ENCODE measurements around the gene SERPINA9.

Gene SERPINA9

GRCh38 chr14:94505641-94506040, 29.6 kb upstream of the SERPINA9 start:
- no peaks in the 10 kb centered on the region for H3K27me3 ChIP-seq (ENCODE audit: control insufficient read depth, insufficient read depth, low read length)
- H3K4me3 ChIP-seq (ENCODE audit: low read length): no peak overlapping the region
- no peaks in the 10 kb centered on the region for H3K4me1 ChIP-seq (ENCODE audit: control insufficient read depth, insufficient read depth, low read length)
- no peak overlapping the region for H3K9ac ChIP-seq (ENCODE audit: low read length)
- no peaks in the 10 kb centered on the region for H3K36me3 ChIP-seq (ENCODE audit: control insufficient read depth, insufficient read depth, low read length)
- H3K9me3 ChIP-seq (ENCODE audit: control insufficient read depth, low read length): no peaks in the 10 kb centered on the region

- H3K9ac ChIP-seq (ENCODE audit: low read length): no peak overlapping the region
- no peaks in the 10 kb centered on the region for H3K4me1 ChIP-seq (ENCODE audit: control insufficient read depth, insufficient read depth, low read length)
- H3K36me3 ChIP-seq (ENCODE audit: control insufficient read depth, insufficient read depth, low read length): no peaks in the 10 kb centered on the region
- no peaks in the 10 kb centered on the region for H3K9me3 ChIP-seq (ENCODE audit: control insufficient read depth, low read length)
- no peaks in the 10 kb centered on the region for H3K27me3 ChIP-seq (ENCODE audit: control insufficient read depth, insufficient read depth, low read length)
- H3K4me3 ChIP-seq (ENCODE audit: low read length): no peak overlapping the region
Observed at GRCh38 chr14:94505206-94505605, 29.2 kb upstream of the SERPINA9 start.

- Histone ChIP-seq H3K9me3 (ENCODE audit: control insufficient read depth, low read length) (no peaks in the 10 kb centered on the region), H3K4me1 (ENCODE audit: control insufficient read depth, insufficient read depth, low read length) (no peaks in the 10 kb centered on the region)
Observed at GRCh38 chr14:94501588-94502516, 25.9 kb upstream of the SERPINA9 start.

GRCh38 chr14:94500264-94500663, 24.3 kb upstream of the SERPINA9 start:
- Histone ChIP-seq H3K4me3 (ENCODE audit: low read length) (no peak overlapping the region), H3K9ac (ENCODE audit: low read length) (no peak overlapping the region), H3K9me3 (ENCODE audit: control insufficient read depth, low read length) (no peaks in the 10 kb centered on the region), H3K4me1 (ENCODE audit: control insufficient read depth, insufficient read depth, low read length) (no peaks in the 10 kb centered on the region), H3K27me3 (ENCODE audit: control insufficient read depth, insufficient read depth, low read length) (no peaks in the 10 kb centered on the region), H3K36me3 (ENCODE audit: control insufficient read depth, insufficient read depth, low read length) (no peaks in the 10 kb centered on the region)

More at GRCh38 chr14:94501588-94502516, 25.9 kb upstream of the SERPINA9 start:
- H3K36me3 ChIP-seq (ENCODE audit: control insufficient read depth, insufficient read depth, low read length): no peaks in the 10 kb centered on the region
- H3K4me3 ChIP-seq (ENCODE audit: low read length): no peak overlapping the region
- H3K9ac ChIP-seq (ENCODE audit: low read length): no peak overlapping the region
- no peaks in the 10 kb centered on the region for H3K27me3 ChIP-seq (ENCODE audit: control insufficient read depth, insufficient read depth, low read length)

- H3K36me3 ChIP-seq (ENCODE audit: control insufficient read depth, insufficient read depth, low read length): no peaks in the 10 kb centered on the region
- no peaks in the 10 kb centered on the region for H3K27me3 ChIP-seq (ENCODE audit: control insufficient read depth, insufficient read depth, low read length)
- H3K4me1 ChIP-seq (ENCODE audit: control insufficient read depth, insufficient read depth, low read length): no peaks in the 10 kb centered on the region
- H3K4me3 ChIP-seq (ENCODE audit: low read length): no peak overlapping the region
- H3K9ac ChIP-seq (ENCODE audit: low read length): no peak overlapping the region
- no peaks in the 10 kb centered on the region for H3K9me3 ChIP-seq (ENCODE audit: control insufficient read depth, low read length)
Observed at GRCh38 chr14:94499673-94500072, 23.7 kb upstream of the SERPINA9 start.

- Histone ChIP-seq H3K36me3 (ENCODE audit: control insufficient read depth, insufficient read depth, low read length) (no peaks in the 10 kb centered on the region), H3K9ac (ENCODE audit: low read length) (no peak overlapping the region), H3K4me3 (ENCODE audit: low read length) (no peak overlapping the region), H3K9me3 (ENCODE audit: control insufficient read depth, low read length) (no peaks in the 10 kb centered on the region), H3K4me1 (ENCODE audit: control insufficient read depth, insufficient read depth, low read length) (no peaks in the 10 kb centered on the region), H3K27me3 (ENCODE audit: control insufficient read depth, insufficient read depth, low read length) (no peaks in the 10 kb centered on the region)
Observed at GRCh38 chr14:94498215-94498614, 22.2 kb upstream of the SERPINA9 start.

GRCh38 chr14:94494085-94494484, 18.1 kb upstream of the SERPINA9 start:
- H3K9me3 ChIP-seq (ENCODE audit: control insufficient read depth, low read length): no peaks in the 10 kb centered on the region
- H3K27me3 ChIP-seq (ENCODE audit: control insufficient read depth, insufficient read depth, low read length): no peaks in the 10 kb centered on the region
- H3K4me3 ChIP-seq (ENCODE audit: low read length): no peak overlapping the region
- no peaks in the 10 kb centered on the region for H3K36me3 ChIP-seq (ENCODE audit: control insufficient read depth, insufficient read depth, low read length)
- no peak overlapping the region for H3K9ac ChIP-seq (ENCODE audit: low read length)
- no peaks in the 10 kb centered on the region for H3K4me1 ChIP-seq (ENCODE audit: control insufficient read depth, insufficient read depth, low read length)

GRCh38 chr14:94491511-94491910, 15.5 kb upstream of the SERPINA9 start:
- Histone ChIP-seq H3K4me3 (ENCODE audit: low read length) (no peak overlapping the region), H3K9ac (ENCODE audit: low read length) (no peak overlapping the region), H3K36me3 (ENCODE audit: control insufficient read depth, insufficient read depth, low read length) (no peaks in the 10 kb centered on the region), H3K4me1 (ENCODE audit: control insufficient read depth, insufficient read depth, low read length) (peaks cover 2% of the 10 kb centered on the region), H3K9me3 (ENCODE audit: control insufficient read depth, low read length) (no peaks in the 10 kb centered on the region), H3K27me3 (ENCODE audit: control insufficient read depth, insufficient read depth, low read length) (peaks cover 8% of the 10 kb centered on the region)

- Histone ChIP-seq H3K4me1 (ENCODE audit: control insufficient read depth, insufficient read depth, low read length) (peaks cover 9% of the 10 kb centered on the region), H3K9ac (ENCODE audit: low read length) (no peak overlapping the region), H3K4me3 (ENCODE audit: low read length) (no peak overlapping the region), H3K27me3 (ENCODE audit: control insufficient read depth, insufficient read depth, low read length) (peaks cover 15% of the 10 kb centered on the region), H3K9me3 (ENCODE audit: control insufficient read depth, low read length) (no peaks in the 10 kb centered on the region), H3K36me3 (ENCODE audit: control insufficient read depth, insufficient read depth, low read length) (no peaks in the 10 kb centered on the region)
Observed at GRCh38 chr14:94489336-94489735, 13.3 kb upstream of the SERPINA9 start.

GRCh38 chr14:94486883-94487282, 10.9 kb upstream of the SERPINA9 start:
- H3K4me1 ChIP-seq (ENCODE audit: control insufficient read depth, insufficient read depth, low read length): peaks cover 9% of the 10 kb centered on the region
- peaks cover 15% of the 10 kb centered on the region for H3K27me3 ChIP-seq (ENCODE audit: control insufficient read depth, insufficient read depth, low read length)
- no peak overlapping the region for H3K4me3 ChIP-seq (ENCODE audit: low read length)
- no peaks in the 10 kb centered on the region for H3K9me3 ChIP-seq (ENCODE audit: control insufficient read depth, low read length)
- no peaks in the 10 kb centered on the region for H3K36me3 ChIP-seq (ENCODE audit: control insufficient read depth, insufficient read depth, low read length)
- H3K9ac ChIP-seq (ENCODE audit: low read length): no peak overlapping the region

GRCh38 chr14:94485944-94486841, 10.2 kb upstream of the SERPINA9 start:
- no peak overlapping the region for H3K9ac ChIP-seq (ENCODE audit: low read length)

GRCh38 chr14:94484481-94484880, 8.5 kb upstream of the SERPINA9 start:
- Histone ChIP-seq H3K9ac (ENCODE audit: low read length) (no peak overlapping the region), H3K36me3 (ENCODE audit: control insufficient read depth, insufficient read depth, low read length) (no peaks in the 10 kb centered on the region), H3K4me3 (ENCODE audit: low read length) (no peak overlapping the region), H3K9me3 (ENCODE audit: control insufficient read depth, low read length) (no peaks in the 10 kb centered on the region), H3K27me3 (ENCODE audit: control insufficient read depth, insufficient read depth, low read length) (peaks cover 15% of the 10 kb centered on the region), H3K4me1 (ENCODE audit: control insufficient read depth, insufficient read depth, low read length) (peaks cover 9% of the 10 kb centered on the region)

More at GRCh38 chr14:94485944-94486841, 10.2 kb upstream of the SERPINA9 start:
- H3K9me3 ChIP-seq (ENCODE audit: control insufficient read depth, low read length): no peaks in the 10 kb centered on the region
- no peaks in the 10 kb centered on the region for H3K36me3 ChIP-seq (ENCODE audit: control insufficient read depth, insufficient read depth, low read length)
- H3K4me3 ChIP-seq (ENCODE audit: low read length): no peak overlapping the region
- peaks cover 15% of the 10 kb centered on the region for H3K27me3 ChIP-seq (ENCODE audit: control insufficient read depth, insufficient read depth, low read length)
- H3K4me1 ChIP-seq (ENCODE audit: control insufficient read depth, insufficient read depth, low read length): peaks cover 9% of the 10 kb centered on the region
